HL-60 (cell line): ENCODE measurements around the gene CENPF.

ENCODE experiments used
- CTCF ChIP-seq: IDR thresholded peaks from one replicate; pipeline ENCODE4 v1.5.1; 2011; ENCODE audit warnings: low read length, control low read depth, inconsistent platforms; ENCODE audit not compliant: insufficient read depth
- GABPA ChIP-seq: IDR thresholded peaks from 2 replicates; pipeline ENCODE4 v1.6.1; 2012; ENCODE audit warnings: low read depth
- POLR2AphosphoS5 ChIP-seq: IDR thresholded peaks from 2 replicates; pipeline ENCODE4 v1.6.1; 2012; ENCODE audit warnings: low read depth

GRCh38 chr1:214641214-214641895 is 38.4 kb downstream of the CENPF start:
- TF ChIP-seq CTCF (no peak), GABPA (no peak), POLR2AphosphoS5 (no peak)
